ENCODE results near the gene ITPR3.

GRCh38 chr6:33592595-33593413 is 28.3 kb upstream of the ITPR3 start:
- TF ChIP-seq, protein P1, sequence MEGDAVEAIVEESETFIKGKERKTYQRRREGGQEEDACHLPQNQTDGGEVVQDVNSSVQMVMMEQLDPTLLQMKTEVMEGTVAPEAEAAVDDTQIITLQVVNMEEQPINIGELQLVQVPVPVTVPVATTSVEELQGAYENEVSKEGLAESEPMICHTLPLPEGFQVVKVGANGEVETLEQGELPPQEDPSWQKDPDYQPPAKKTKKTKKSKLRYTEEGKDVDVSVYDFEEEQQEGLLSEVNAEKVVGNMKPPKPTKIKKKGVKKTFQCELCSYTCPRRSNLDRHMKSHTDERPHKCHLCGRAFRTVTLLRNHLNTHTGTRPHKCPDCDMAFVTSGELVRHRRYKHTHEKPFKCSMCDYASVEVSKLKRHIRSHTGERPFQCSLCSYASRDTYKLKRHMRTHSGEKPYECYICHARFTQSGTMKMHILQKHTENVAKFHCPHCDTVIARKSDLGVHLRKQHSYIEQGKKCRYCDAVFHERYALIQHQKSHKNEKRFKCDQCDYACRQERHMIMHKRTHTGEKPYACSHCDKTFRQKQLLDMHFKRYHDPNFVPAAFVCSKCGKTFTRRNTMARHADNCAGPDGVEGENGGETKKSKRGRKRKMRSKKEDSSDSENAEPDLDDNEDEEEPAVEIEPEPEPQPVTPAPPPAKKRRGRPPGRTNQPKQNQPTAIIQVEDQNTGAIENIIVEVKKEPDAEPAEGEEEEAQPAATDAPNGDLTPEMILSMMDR (IDR thresholded peaks at IDR 0.05): no peak
- no peak for TF ChIP-seq EP300 (IDR thresholded peaks at IDR 0.05)
- no peak for TF ChIP-seq POLR2A (IDR thresholded peaks at IDR 0.05)
